Calu3 (cell line): Measurements from ENCODE around the gene ZIK1. TPM values are rescaled to one million over a fixed set of nuclear protein-coding genes. Genes with fewer than 3 reads are reported as not detected.

Source experiments
- BruUV-seq: library from RNA; stranded (reverse); fragments of 400-500 nt; replicated peaks from 2 replicates; lab custom pipeline; 2021; lab: Mats Ljungman, UMichigan
- CTCF ChIA-PET: fragments of 300-600 bp; sonication (Branson Sonifier 250); formaldehyde crosslinking; loops from one replicate; lab custom pipeline; 2022; ENCODE audit warnings: antibody characterized with exemption; lab: Charles Lee
- DNase-seq: peaks from one replicate; pipeline ENCODE4 v3.0.0; 2022
- H3K27ac Mint-ChIP-seq: one replicate; pipeline ENCODE4 v1.8.0; 2022; ENCODE audit warnings: mixed read lengths; ENCODE audit not compliant: unreplicated experiment
- H3K27me3 Mint-ChIP-seq: one replicate; pipeline ENCODE4 v1.8.0; 2022; ENCODE audit warnings: mixed read lengths; ENCODE audit not compliant: unreplicated experiment
- H3K36me3 Mint-ChIP-seq: one replicate; pipeline ENCODE4 v1.8.0; 2022; ENCODE audit warnings: mild to moderate bottlenecking, moderate library complexity, mixed read lengths; ENCODE audit not compliant: insufficient read depth, unreplicated experiment
- H3K4me1 Mint-ChIP-seq: one replicate; pipeline ENCODE4 v1.8.0; 2022; ENCODE audit warnings: mild to moderate bottlenecking, low read depth, mixed read lengths; ENCODE audit not compliant: unreplicated experiment
- H3K4me3 Mint-ChIP-seq: one replicate; pipeline ENCODE4 v1.8.0; 2022; ENCODE audit warnings: mild to moderate bottlenecking, low read depth, moderate library complexity, mixed read lengths; ENCODE audit not compliant: unreplicated experiment
- H3K9me3 Mint-ChIP-seq: one replicate; pipeline ENCODE4 v1.8.0; 2022; ENCODE audit warnings: low read depth, mixed read lengths; ENCODE audit not compliant: unreplicated experiment
- CTCF ChIP-seq: fragments of 200-600 bp; IDR thresholded peaks from one replicate; pipeline ENCODE4 v1.8.0; 2022; ENCODE audit warnings: antibody characterized with exemption; ENCODE audit not compliant: unreplicated experiment
- intact Hi-C: fragments of 100-400 bp; cut with micrococcal nuclease; formaldehyde crosslinking; loops from one replicate; pipeline ENCODE4 v1.10.0; 2022; ENCODE audit not compliant: unreplicated experiment
- total RNA-seq: library from RNA; stranded (reverse); gene quantifications from 2 replicates; pipeline ENCODE4 v1.2.3, GENCODE V29; 2022

The ZIK1 gene
- total RNA-seq, 1 experiment from 2014 or later, result not detected

GRCh38 chr19:57557659-57558058, 26.3 kb upstream of the ZIK1 start:
- Mint-ChIP-seq H3K4me3 (peak overlapping the region; percentile 97), H3K9me3 (peaks cover 25% of the 10 kb centered on the region), H3K27ac (no peak overlapping the region), H3K27me3 (no peaks in the 10 kb centered on the region), H3K36me3 (peaks cover 60% of the 10 kb centered on the region), H3K4me1 (peaks cover 11% of the 10 kb centered on the region)
- no peak for DNase-seq
- CTCF ChIA-PET, result interaction anchor here (0.6 kb wide), 1 partner anchor 336 kb away, joined by 3 read pairs; no protein-coding TSS in a partner anchor
- TF ChIP-seq CTCF, result no peak
- BruUV-seq, result no TSS peak
- intact Hi-C loops, result no loop called here

GRCh38 chr19:57558525-57558924, 25.4 kb upstream of the ZIK1 start:
- TF ChIP-seq CTCF, result no peak
- CTCF ChIA-PET, result no interaction called here
- Mint-ChIP-seq H3K4me1 (peaks cover 11% of the 10 kb centered on the region), H3K9me3 (peaks cover 26% of the 10 kb centered on the region), H3K36me3 (peaks cover 51% of the 10 kb centered on the region), H3K4me3 (peak overlapping the region; percentile 97), H3K27me3 (no peaks in the 10 kb centered on the region), H3K27ac (peak overlapping the region; percentile 93)
- DNase-seq, result no peak
- BruUV-seq, result no TSS peak
- intact Hi-C loops, result no loop called here

GRCh38 chr19:57559008-57559403, 24.9 kb upstream of the ZIK1 start:
- CTCF ChIA-PET, result no interaction called here
- Mint-ChIP-seq H3K9me3 (peaks cover 28% of the 10 kb centered on the region), H3K27me3 (no peaks in the 10 kb centered on the region), H3K4me1 (peaks cover 11% of the 10 kb centered on the region), H3K36me3 (peaks cover 47% of the 10 kb centered on the region), H3K4me3 (peak overlapping the region; percentile 97), H3K27ac (peak overlapping the region; percentile 93)
- peak; percentile 45 for DNase-seq
- no TSS peak for BruUV-seq
- no peak for TF ChIP-seq CTCF
- intact Hi-C loops, result no loop called here

GRCh38 chr19:57559404-57560025, 24.4 kb upstream of the ZIK1 start, which contains the start of gene ZNF550:
TSS of gene ZNF550 (minus strand) at chr19:57559863. CDS start at chr19:57559682, 181 bp downstream.
- H3K4me3 Mint-ChIP-seq, result peak within 1 kb of the TSS; percentile 97
- peak within 1 kb of the TSS; percentile 93 for H3K27ac Mint-ChIP-seq
- no peaks in the 10 kb centered on the region for H3K27me3 Mint-ChIP-seq
- intact Hi-C loops, result no loop called here
- CTCF ChIA-PET, result no interaction called here
- TF ChIP-seq CTCF, result no peak
- H3K4me1 Mint-ChIP-seq, result peaks cover 11% of the 10 kb centered on the region
- peak; percentile 95 for DNase-seq
- peaks cover 43% of the 10 kb centered on the region for H3K36me3 Mint-ChIP-seq
- TSS peak; percentile 67 for BruUV-seq
- peaks cover 28% of the 10 kb centered on the region for H3K9me3 Mint-ChIP-seq
